Panc1 (cell line): ENCODE results near the gene DNM3.

Source experiments
- CTCF ChIP-seq: fragments of 450-650 bp; IDR thresholded peaks from 2 replicates; pipeline ENCODE4 v1.5.1; 2017; ENCODE audit warnings: mild to moderate bottlenecking
- POLR2AphosphoS5 ChIP-seq: IDR thresholded peaks from 2 replicates; pipeline ENCODE4 v1.6.1; 2012; ENCODE audit warnings: mild to moderate bottlenecking, low read depth, low read length, moderate library complexity
- REST ChIP-seq, 2 experiments: IDR thresholded peaks; 2 replicates each; pipeline ENCODE4 v1.6.1; 2011 to 2012; ENCODE audit warnings: low read depth in 2 of 2, control low read depth in 1 of 2, low read length in 1 of 2, mild to moderate bottlenecking in 1 of 2, moderate library complexity in 1 of 2; ENCODE audit not compliant: insufficient read depth in 1 of 2
- SIN3A ChIP-seq: IDR thresholded peaks from 2 replicates; pipeline ENCODE4 v1.6.1; 2012; ENCODE audit warnings: low read depth, mild to moderate bottlenecking, low read length, moderate library complexity, borderline replicate concordance; ENCODE audit not compliant: insufficient read depth

- TF ChIP-seq CTCF: no peak
- TF ChIP-seq SIN3A: no peak
- no peak for TF ChIP-seq POLR2AphosphoS5
- TF ChIP-seq REST (IDR thresholded peaks at IDR 0.05; ENCODE audit: insufficient read depth in 1 of 2, low read depth in 2 of 2, low read length in 1 of 2): no peak
Measured at GRCh38 chr1:172178886-172179285, 337.6 kb downstream of the DNM3 start.
